Measurements from ENCODE around the gene ATP6V1A. TPM values are rescaled to one million over a fixed set of nuclear protein-coding genes. Genes with fewer than 3 reads are reported as not detected.

The ATP6V1A gene
- total and polyA plus RNA-seq, 8 donors: 5.9 to 44.7 (median 24.9) TPM

DNA sequence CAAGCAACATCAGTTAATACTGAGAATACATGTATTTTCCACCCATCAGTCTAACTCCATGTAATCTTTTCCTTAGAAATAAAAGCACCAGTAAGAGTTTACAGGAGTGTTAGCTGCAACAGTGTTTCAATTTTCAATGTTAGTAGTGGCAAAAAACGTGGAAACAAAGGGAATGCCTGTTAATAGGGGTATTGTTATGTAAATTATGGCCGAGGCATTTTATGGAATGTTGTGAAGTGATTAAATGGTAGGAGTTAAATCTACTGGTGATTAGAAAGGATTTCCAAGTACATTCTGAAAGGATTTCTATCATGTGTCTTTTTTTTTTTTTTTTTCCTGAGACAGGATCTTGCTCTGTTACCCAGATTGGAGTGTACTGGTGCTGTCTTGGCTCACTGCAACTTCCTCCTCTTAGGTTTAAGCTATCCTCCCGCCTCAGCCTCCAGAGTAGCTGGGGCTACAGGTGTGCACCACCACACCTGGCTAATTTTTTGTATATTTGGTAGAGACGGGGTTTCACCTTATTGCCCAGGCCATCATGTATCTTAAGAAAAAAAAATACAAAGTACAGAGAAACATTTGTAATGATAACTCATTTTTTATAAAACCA lies 6.6 kb downstream of the ATP6V1A start:
- TF ChIP-seq, protein P1, sequence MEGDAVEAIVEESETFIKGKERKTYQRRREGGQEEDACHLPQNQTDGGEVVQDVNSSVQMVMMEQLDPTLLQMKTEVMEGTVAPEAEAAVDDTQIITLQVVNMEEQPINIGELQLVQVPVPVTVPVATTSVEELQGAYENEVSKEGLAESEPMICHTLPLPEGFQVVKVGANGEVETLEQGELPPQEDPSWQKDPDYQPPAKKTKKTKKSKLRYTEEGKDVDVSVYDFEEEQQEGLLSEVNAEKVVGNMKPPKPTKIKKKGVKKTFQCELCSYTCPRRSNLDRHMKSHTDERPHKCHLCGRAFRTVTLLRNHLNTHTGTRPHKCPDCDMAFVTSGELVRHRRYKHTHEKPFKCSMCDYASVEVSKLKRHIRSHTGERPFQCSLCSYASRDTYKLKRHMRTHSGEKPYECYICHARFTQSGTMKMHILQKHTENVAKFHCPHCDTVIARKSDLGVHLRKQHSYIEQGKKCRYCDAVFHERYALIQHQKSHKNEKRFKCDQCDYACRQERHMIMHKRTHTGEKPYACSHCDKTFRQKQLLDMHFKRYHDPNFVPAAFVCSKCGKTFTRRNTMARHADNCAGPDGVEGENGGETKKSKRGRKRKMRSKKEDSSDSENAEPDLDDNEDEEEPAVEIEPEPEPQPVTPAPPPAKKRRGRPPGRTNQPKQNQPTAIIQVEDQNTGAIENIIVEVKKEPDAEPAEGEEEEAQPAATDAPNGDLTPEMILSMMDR (IDR thresholded peaks at IDR 0.05): no peak
- no peak overlapping the region for H3K4me3 ChIP-seq
- DNase-seq (no peak), ATAC-seq (no peak), FAIRE-seq (no peak)
- peaks cover 0 to 13% (median 7%) of the 10 kb centered on the region in 3 donors for H3K4me1 ChIP-seq
- intact Hi-C loops (cut with DNase I): no loop called here
- no peaks in the 10 kb centered on the region for H3K27me3 ChIP-seq
- no peak overlapping the region for H3K27ac ChIP-seq
- 75 to 87% methylated on average over 4 of the region's 4 CpGs for WGBS, 2 donors
- H3K36me3 ChIP-seq: no peaks in the 10 kb centered on the region
- H3K9me3 ChIP-seq: no peaks in the 10 kb centered on the region

DNA sequence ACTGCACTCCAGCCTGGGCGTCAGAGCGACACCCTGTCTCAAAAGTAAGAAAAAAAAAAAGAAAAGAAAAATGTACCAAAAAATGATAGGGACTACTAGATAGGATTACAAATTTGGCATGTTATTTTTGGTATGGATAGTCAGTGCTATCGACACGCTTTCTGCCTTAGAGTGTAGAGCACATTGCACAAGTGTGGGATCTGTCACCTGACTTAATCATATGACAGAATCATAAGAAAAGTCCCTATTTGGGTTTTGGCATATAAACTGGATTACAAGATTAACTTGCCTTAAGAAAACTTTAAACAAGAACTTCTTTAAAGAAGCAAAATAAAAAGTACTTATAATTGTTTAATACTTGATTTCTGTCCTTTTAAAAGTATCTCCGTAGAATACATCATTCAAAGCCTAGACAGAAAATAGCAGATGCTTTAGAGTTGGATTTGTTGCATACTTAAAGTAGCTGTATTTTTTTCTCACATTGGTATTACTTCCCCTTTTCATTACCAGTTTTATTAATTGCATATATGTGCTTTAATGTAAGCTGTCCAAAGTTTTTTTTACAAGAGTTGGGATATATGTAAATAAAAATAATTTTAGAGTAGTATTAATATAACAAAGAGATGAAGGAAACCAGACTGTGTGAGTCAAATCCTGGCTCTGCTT lies 7.8 kb downstream of the ATP6V1A start:
- peak in 1 of 4 donors; percentile 27 for ATAC-seq
- no peaks in the 10 kb centered on the region for H3K9me3 ChIP-seq
- intact Hi-C loops (cut with DNase I): no loop called here
- H3K4me1 ChIP-seq: peaks cover 0 to 9% (median 0%) of the 10 kb centered on the region in 3 donors
- 93 to 94% methylated on average over 5 of the region's 5 CpGs for WGBS, 2 donors
- no peaks in the 10 kb centered on the region for H3K36me3 ChIP-seq
- TF ChIP-seq, protein P1 (IDR thresholded peaks at IDR 0.05): no peak
- DNase-seq: no peak
- H3K27me3 ChIP-seq: no peaks in the 10 kb centered on the region
- H3K27ac ChIP-seq: peak overlapping the region in 1 of 4 donors; percentile 7
- no peak overlapping the region for H3K4me3 ChIP-seq
- FAIRE-seq: no peak

DNA sequence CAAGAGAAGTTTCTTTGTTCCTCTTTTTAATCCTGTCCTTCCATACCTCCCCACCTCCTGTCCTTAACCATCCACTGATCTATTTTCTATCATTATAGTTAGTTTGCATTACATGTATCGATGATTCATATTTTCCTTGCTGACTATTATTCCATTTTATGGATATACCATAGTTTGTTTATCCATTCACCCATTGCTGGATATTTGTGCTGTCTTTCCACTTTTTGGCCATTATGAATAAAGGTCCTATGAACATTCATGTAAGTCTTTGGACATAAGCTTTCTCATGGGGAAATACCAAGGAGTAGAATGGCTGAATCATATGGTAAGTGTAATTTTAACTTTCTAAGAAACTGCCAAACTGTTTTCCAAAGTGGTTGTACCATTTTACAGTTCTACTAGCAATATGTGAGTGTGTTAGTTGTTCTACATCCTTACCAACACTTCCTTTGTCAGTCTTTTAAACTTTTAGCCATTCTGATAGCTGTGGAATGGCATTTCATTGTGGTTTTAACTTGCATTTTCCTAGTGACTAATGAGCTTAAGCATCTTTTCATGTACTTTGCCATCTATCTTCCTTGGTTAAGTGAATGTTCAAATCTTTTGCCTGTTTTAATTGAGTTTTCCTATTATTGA lies 11.7 kb downstream of the ATP6V1A start:
- Histone ChIP-seq H3K27me3 (no peaks in the 10 kb centered on the region), H3K36me3 (no peaks in the 10 kb centered on the region), H3K4me1 (no peaks in the 10 kb centered on the region), H3K9me3 (no peaks in the 10 kb centered on the region), H3K4me3 (no peak overlapping the region), H3K27ac (no peak overlapping the region)
- FAIRE-seq (no peak), ATAC-seq (no peak), DNase-seq (no peak)
- intact Hi-C loops (cut with DNase I): no loop called here
- 100% methylated on average over 1 of the region's 1 CpG for WGBS, 2 donors
- TF ChIP-seq, protein P1 (IDR thresholded peaks at IDR 0.05): no peak

DNA sequence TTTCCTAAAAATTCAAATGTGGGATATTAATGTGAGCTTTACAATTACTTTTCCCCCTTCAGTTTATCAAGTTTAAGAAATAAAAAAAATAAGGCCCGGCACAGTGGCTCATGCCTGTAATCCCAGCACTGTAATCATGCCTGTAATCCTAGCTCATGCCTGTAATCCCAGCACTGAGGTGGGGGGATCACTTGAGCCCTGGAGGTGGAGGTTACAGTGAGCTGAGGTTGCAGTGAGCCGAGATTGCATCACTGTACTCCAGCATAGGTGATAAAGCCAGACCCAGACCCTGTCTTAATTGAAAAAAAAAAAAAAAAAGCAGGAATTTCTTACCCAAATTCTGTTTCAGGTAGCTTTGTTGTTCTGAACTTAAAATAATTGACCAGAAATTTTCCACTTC lies 17.9 kb downstream of the ATP6V1A start:
- no peak for DNase-seq
- no peak for FAIRE-seq
- WGBS, 2 donors: 96 to 97% methylated on average over 2 of the region's 2 CpGs
- Histone ChIP-seq H3K4me1 (peaks cover 4 to 5% (median 4%) of the 10 kb centered on the region in 3 donors), H3K27me3 (no peaks in the 10 kb centered on the region), H3K27ac (no peak overlapping the region), H3K36me3 (no peaks in the 10 kb centered on the region), H3K9me3 (no peaks in the 10 kb centered on the region), H3K4me3 (no peak overlapping the region)
- intact Hi-C loops (cut with DNase I): no loop called here
- TF ChIP-seq, protein P1 (IDR thresholded peaks at IDR 0.05): no peak
- ATAC-seq: no peak

DNA sequence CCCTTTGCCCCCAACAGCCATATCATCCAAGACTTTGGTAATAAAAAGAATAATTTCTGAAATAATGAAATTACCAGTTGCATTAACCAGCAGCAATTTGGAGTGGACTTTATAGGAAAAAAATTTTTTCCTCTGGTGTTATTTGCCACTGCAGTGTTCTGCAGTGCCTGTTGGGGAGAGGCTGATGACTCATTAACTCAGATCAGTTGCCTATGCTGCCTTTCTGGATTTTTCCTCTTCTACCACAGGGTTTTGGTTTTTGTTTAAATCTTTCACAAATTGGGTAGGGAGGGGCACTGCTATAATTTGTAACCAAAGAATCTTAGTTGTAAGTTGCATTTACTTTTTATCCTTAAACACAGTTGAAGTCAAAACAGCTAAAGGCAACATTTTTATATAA lies 22.7 kb downstream of the ATP6V1A start:
- FAIRE-seq (no peak), ATAC-seq (peak; percentile 63 to 87 (median 80)), DNase-seq (no peak)
- TF ChIP-seq, protein P1 (IDR thresholded peaks at IDR 0.05): no peak
- Histone ChIP-seq H3K36me3 (no peaks in the 10 kb centered on the region), H3K27ac (peak overlapping the region in 1 of 4 donors; percentile 35), H3K27me3 (no peaks in the 10 kb centered on the region), H3K9me3 (no peaks in the 10 kb centered on the region), H3K4me1 (peaks cover 4 to 7% (median 6%) of the 10 kb centered on the region in 3 donors), H3K4me3 (no peak overlapping the region)
- intact Hi-C loops (cut with DNase I): no loop called here
